OCI-LY1 (cell line): ENCODE data around the gene TRIM25.

ENCODE experiments used
- H2AFZ ChIP-seq: fragments of 200-600 bp; sonication (generic), shearing (Covaris generic); 2 replicates; pipeline ENCODE4 v1.6.0; 2014; ENCODE audit warnings: antibody characterized with exemption, mild to moderate bottlenecking, low read length
- H3F3A ChIP-seq: fragments of 200-600 bp; sonication (generic), shearing (Covaris generic); 2 replicates; pipeline ENCODE4 v1.6.0; 2014; ENCODE audit warnings: mild to moderate bottlenecking, antibody characterized with exemption, low read length, moderate library complexity; ENCODE audit not compliant: insufficient read depth
- H3K27ac ChIP-seq: fragments of 200-600 bp; sonication (generic); 2 replicates; pipeline ENCODE4 v1.5.1; 2014; ENCODE audit warnings: low read length, mixed run types, mild to moderate bottlenecking, low read depth; ENCODE audit not compliant: poor library complexity, severe bottlenecking
- H3K27me3 ChIP-seq: fragments of 200-600 bp; sonication (generic); 2 replicates; pipeline ENCODE4 v1.6.0; 2014; ENCODE audit warnings: antibody characterized with exemption, mild to moderate bottlenecking, low read length, moderate library complexity; ENCODE audit not compliant: insufficient read depth
- H3K36me3 ChIP-seq: fragments of 200-600 bp; sonication (generic); 2 replicates; pipeline ENCODE4 v1.6.1; 2014; ENCODE audit warnings: mild to moderate bottlenecking, antibody characterized with exemption, low read length, moderate library complexity, mixed read lengths; ENCODE audit not compliant: insufficient read depth
- H3K4me1 ChIP-seq: fragments of 200-600 bp; sonication (generic); 2 replicates; pipeline ENCODE4 v1.5.1; 2014; ENCODE audit warnings: mild to moderate bottlenecking, low read length, moderate library complexity; ENCODE audit not compliant: insufficient read depth, severe bottlenecking
- H3K4me2 ChIP-seq: fragments of 200-600 bp; sonication (generic), shearing (Covaris generic); 2 replicates; pipeline ENCODE4 v1.6.1; 2014; ENCODE audit warnings: low read length
- H3K4me3 ChIP-seq: fragments of 200-600 bp; sonication (generic); 2 replicates; pipeline ENCODE4 v1.5.1; 2014; ENCODE audit warnings: low read length, low read depth, mild to moderate bottlenecking, mixed read lengths; ENCODE audit not compliant: poor library complexity, severe bottlenecking
- H3K79me2 ChIP-seq: fragments of 200-600 bp; shearing (Covaris generic); 2 replicates; pipeline ENCODE4 v1.6.1; 2016; ENCODE audit warnings: mixed run types, low read length, mixed read lengths; ENCODE audit not compliant: insufficient read depth
- H3K9ac ChIP-seq: fragments of 200-600 bp; sonication (generic), shearing (Covaris generic); 2 replicates; pipeline ENCODE4 v1.6.1; 2014; ENCODE audit warnings: mild to moderate bottlenecking, low read length, mixed read lengths
- H3K9me2 ChIP-seq: fragments of 200-600 bp; sonication (generic), shearing (Covaris generic); 2 replicates; pipeline ENCODE4 v1.6.1; 2014; ENCODE audit warnings: low read depth, mild to moderate bottlenecking, low read length, mixed read lengths
- H3K9me3 ChIP-seq: fragments of 200-600 bp; shearing (Covaris generic); 2 replicates; pipeline ENCODE4 v1.6.1; 2014; ENCODE audit warnings: low read length, mixed read lengths
- H4K20me1 ChIP-seq: fragments of 200-600 bp; sonication (generic), shearing (Covaris generic); 2 replicates; pipeline ENCODE4 v1.6.0; 2016; ENCODE audit warnings: mild to moderate bottlenecking, low read length; ENCODE audit not compliant: insufficient read depth
- EZH2 ChIP-seq: fragments of 200-600 bp; sonication (generic), shearing (Covaris generic); IDR thresholded peaks from 2 replicates; pipeline ENCODE4 v1.8.0; 2017; ENCODE audit warnings: borderline replicate concordance, mixed run types, mild to moderate bottlenecking, antibody characterized with exemption, low read length, moderate library complexity, mixed read lengths
- TF ChIP-seq, protein P1 (sequence below): fragments of 200-600 bp; sonication (generic), shearing (Covaris generic); IDR thresholded peaks from 2 replicates; pipeline ENCODE4 v1.5.1; 2017; ENCODE audit warnings: mild to moderate bottlenecking, antibody characterized with exemption, low read length, moderate library complexity, mixed read lengths

Gene TRIM25

DNA sequence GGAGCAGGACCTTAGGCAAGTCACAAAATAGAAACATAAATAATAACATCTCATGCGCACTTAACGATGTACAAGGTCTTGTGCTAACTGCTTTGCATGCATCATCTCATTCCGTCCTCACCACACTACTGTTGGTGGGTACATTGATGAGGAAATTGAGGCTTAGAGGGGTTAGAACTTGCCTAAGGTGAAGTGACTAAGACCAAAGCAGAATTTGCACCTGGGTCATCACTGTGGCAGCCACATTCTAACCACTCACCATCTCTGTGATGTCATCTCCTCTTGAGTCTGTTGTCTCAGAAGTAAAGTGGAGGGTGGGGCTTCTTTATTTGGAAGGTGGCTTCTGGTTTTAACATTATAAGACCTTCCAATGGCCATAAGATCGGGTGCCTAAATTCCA, 20.4 kb upstream of the TRIM25 start:
- H3K36me3 ChIP-seq: peaks cover 55% of the 10 kb centered on the region
- no peaks in the 10 kb centered on the region for H3K27me3 ChIP-seq
- H3K4me2 ChIP-seq: no peak overlapping the region
- no peaks in the 10 kb centered on the region for H3K9me2 ChIP-seq
- no peak overlapping the region for H3K4me3 ChIP-seq
- H3F3A ChIP-seq: no peaks in the 10 kb centered on the region
- no peaks in the 10 kb centered on the region for H3K4me1 ChIP-seq
- no peak overlapping the region for H3K9ac ChIP-seq
- TF ChIP-seq, protein P1, sequence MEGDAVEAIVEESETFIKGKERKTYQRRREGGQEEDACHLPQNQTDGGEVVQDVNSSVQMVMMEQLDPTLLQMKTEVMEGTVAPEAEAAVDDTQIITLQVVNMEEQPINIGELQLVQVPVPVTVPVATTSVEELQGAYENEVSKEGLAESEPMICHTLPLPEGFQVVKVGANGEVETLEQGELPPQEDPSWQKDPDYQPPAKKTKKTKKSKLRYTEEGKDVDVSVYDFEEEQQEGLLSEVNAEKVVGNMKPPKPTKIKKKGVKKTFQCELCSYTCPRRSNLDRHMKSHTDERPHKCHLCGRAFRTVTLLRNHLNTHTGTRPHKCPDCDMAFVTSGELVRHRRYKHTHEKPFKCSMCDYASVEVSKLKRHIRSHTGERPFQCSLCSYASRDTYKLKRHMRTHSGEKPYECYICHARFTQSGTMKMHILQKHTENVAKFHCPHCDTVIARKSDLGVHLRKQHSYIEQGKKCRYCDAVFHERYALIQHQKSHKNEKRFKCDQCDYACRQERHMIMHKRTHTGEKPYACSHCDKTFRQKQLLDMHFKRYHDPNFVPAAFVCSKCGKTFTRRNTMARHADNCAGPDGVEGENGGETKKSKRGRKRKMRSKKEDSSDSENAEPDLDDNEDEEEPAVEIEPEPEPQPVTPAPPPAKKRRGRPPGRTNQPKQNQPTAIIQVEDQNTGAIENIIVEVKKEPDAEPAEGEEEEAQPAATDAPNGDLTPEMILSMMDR: no peak
- no peak for TF ChIP-seq EZH2
- H3K79me2 ChIP-seq: no peaks in the 10 kb centered on the region
- H3K27ac ChIP-seq: no peak overlapping the region
- H4K20me1 ChIP-seq: no peaks in the 10 kb centered on the region
- no peak overlapping the region for H2AFZ ChIP-seq
- peaks cover 14% of the 10 kb centered on the region for H3K9me3 ChIP-seq

DNA sequence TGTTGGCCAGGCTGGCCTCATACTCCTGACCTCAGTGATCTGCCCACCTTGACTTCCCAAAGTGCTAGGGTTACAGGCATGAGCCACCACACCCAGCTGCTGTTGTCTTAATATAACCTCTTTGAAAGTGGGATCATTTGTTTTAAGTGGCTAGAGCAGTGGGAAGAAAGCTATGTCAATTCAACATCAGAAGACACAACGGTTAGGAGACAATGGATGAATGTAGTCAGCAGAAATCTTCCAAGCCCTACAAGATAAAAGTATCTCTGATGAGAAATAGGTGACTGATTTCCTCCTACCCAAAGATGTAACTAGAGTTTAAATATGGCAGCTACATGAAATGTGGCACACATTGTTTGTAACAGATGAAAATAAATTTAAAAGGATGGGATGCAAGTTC, 20.0 kb upstream of the TRIM25 start:
- no peak for TF ChIP-seq EZH2
- TF ChIP-seq, protein P1: no peak
- Histone ChIP-seq H3K4me2 (no peak overlapping the region), H4K20me1 (no peaks in the 10 kb centered on the region), H3K4me1 (no peaks in the 10 kb centered on the region), H3K36me3 (peaks cover 50% of the 10 kb centered on the region), H3K9me3 (peaks cover 17% of the 10 kb centered on the region), H3K4me3 (no peak overlapping the region), H2AFZ (no peak overlapping the region), H3F3A (no peaks in the 10 kb centered on the region), H3K27ac (no peak overlapping the region), H3K9me2 (no peaks in the 10 kb centered on the region), H3K9ac (no peak overlapping the region), H3K27me3 (no peaks in the 10 kb centered on the region), H3K79me2 (no peaks in the 10 kb centered on the region)

DNA sequence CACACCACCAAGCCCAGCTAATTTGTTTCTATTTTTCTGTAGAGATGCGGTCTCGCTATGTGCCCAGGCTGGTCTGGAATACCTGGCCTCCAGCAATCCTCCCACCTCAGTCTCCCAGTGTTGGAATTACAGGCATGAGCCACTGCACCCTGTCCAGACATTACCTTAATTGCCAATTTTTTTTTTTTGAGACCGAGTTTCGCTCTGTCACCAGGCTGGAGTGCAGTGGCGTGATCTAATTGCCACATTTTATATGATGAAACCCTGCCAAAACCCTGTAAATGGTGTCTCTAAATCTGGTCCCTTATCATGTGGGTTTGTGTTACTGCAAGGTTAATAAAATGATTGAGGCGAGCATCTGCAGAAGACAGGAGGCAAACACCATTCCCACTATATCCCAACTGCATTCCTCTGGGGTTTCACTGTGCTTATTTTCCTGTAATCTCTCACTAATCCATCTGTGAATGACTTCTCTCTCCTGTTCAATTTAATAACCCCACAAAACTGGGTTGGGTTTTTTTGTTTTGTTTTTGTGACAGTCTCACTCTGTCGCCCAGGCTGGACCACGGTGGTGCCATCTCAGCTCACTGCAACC, 19.4 kb upstream of the TRIM25 start:
- H3K4me1 ChIP-seq: no peaks in the 10 kb centered on the region
- H3K27me3 ChIP-seq: no peaks in the 10 kb centered on the region
- H3K79me2 ChIP-seq: no peaks in the 10 kb centered on the region
- H3K9me2 ChIP-seq: no peaks in the 10 kb centered on the region
- no peak overlapping the region for H3K27ac ChIP-seq
- H4K20me1 ChIP-seq: no peaks in the 10 kb centered on the region
- H3K9ac ChIP-seq: no peak overlapping the region
- H3K4me2 ChIP-seq: no peak overlapping the region
- no peak overlapping the region for H2AFZ ChIP-seq
- peaks cover 44% of the 10 kb centered on the region for H3K36me3 ChIP-seq
- H3K4me3 ChIP-seq: no peak overlapping the region
- TF ChIP-seq EZH2: no peak
- TF ChIP-seq, protein P1: no peak
- H3K9me3 ChIP-seq: peaks cover 17% of the 10 kb centered on the region
- no peaks in the 10 kb centered on the region for H3F3A ChIP-seq
